HG02884 (cell line): ENCODE data around the gene PELI3.
"Not testable (repeated sequence)": the region's sequence is repeated elsewhere in the genome, so short reads cannot be mapped to it uniquely, and the experiment has no call there.

Source experiments
- ATAC-seq: cut with Tn5 transposase; IDR thresholded peaks from one replicate; pipeline ENCODE4 v1.9.1; 2021; ENCODE audit warnings: mild to moderate bottlenecking, moderate library complexity; ENCODE audit not compliant: unreplicated experiment

The PELI3 gene

GRCh38 chr11:66443602-66444001, 23.1 kb upstream of the PELI3 start:
- ATAC-seq: no peak

GRCh38 chr11:66447012-66447411, 19.7 kb upstream of the PELI3 start:
- no peak for ATAC-seq

- no peak for ATAC-seq
These were observed 18.2 kb upstream of the PELI3 start for GRCh38 chr11:66448523-66448922.

- ATAC-seq: no peak
These were observed 16.1 kb upstream of the PELI3 start for GRCh38 chr11:66450560-66450959.

- no peak for ATAC-seq
These were observed 15.0 kb upstream of the PELI3 start for GRCh38 chr11:66451663-66452062.

GRCh38 chr11:66454247-66454646, 12.5 kb upstream of the PELI3 start:
- no peak for ATAC-seq

- ATAC-seq: no peak
These were observed 11.9 kb upstream of the PELI3 start for GRCh38 chr11:66454828-66455227.

GRCh38 chr11:66457826-66458225, 8.9 kb upstream of the PELI3 start:
- no peak for ATAC-seq

GRCh38 chr11:66459138-66459778, 7.4 kb upstream of the PELI3 start:
- ATAC-seq: no peak

- no peak for ATAC-seq
These were observed 4.7 kb upstream of the PELI3 start for GRCh38 chr11:66462010-66462409.

- ATAC-seq: no peak
These were observed 3.8 kb upstream of the PELI3 start for GRCh38 chr11:66462911-66463310.

GRCh38 chr11:66464116-66464515, 2.6 kb upstream of the PELI3 start:
- ATAC-seq: not testable (repeated sequence)

- ATAC-seq: no peak
These were observed 1.8 kb upstream of the PELI3 start for GRCh38 chr11:66464916-66465315.

- ATAC-seq: no peak
These were observed 1.1 kb upstream of the PELI3 start for GRCh38 chr11:66465373-66466224.

- no peak for ATAC-seq
These were observed 442 bp downstream of the PELI3 start for GRCh38 chr11:66467034-66467659.

GRCh38 chr11:66467756-66468155, 1.1 kb downstream of the PELI3 start:
- no peak for ATAC-seq

GRCh38 chr11:66468691-66469090, 2.0 kb downstream of the PELI3 start:
- no peak for ATAC-seq

- no peak for ATAC-seq
These were observed 2.7 kb downstream of the PELI3 start for GRCh38 chr11:66469441-66469840.

- ATAC-seq: no peak
These were observed 3.3 kb downstream of the PELI3 start for GRCh38 chr11:66470015-66470414.

- ATAC-seq: no peak
These were observed 4.4 kb downstream of the PELI3 start for GRCh38 chr11:66471142-66471541.

- no peak for ATAC-seq
These were observed 5.3 kb downstream of the PELI3 start for GRCh38 chr11:66472054-66472453.

GRCh38 chr11:66473167-66473566, 6.5 kb downstream of the PELI3 start:
- no peak for ATAC-seq
